NCI-H2196 treated with DMSO at 0.1 percent for 48 hours (cell line): ENCODE results near the gene DYRK1A.
A peak's percentile ranks its signal among the peaks of the same experiment; 100 is the strongest.

ENCODE experiments used
- DNase-seq: peaks from one replicate; lab custom pipeline; 2025; ENCODE audit not compliant: unreplicated experiment; lab: John Stamatoyannopoulos, UW

Gene DYRK1A

DNA sequence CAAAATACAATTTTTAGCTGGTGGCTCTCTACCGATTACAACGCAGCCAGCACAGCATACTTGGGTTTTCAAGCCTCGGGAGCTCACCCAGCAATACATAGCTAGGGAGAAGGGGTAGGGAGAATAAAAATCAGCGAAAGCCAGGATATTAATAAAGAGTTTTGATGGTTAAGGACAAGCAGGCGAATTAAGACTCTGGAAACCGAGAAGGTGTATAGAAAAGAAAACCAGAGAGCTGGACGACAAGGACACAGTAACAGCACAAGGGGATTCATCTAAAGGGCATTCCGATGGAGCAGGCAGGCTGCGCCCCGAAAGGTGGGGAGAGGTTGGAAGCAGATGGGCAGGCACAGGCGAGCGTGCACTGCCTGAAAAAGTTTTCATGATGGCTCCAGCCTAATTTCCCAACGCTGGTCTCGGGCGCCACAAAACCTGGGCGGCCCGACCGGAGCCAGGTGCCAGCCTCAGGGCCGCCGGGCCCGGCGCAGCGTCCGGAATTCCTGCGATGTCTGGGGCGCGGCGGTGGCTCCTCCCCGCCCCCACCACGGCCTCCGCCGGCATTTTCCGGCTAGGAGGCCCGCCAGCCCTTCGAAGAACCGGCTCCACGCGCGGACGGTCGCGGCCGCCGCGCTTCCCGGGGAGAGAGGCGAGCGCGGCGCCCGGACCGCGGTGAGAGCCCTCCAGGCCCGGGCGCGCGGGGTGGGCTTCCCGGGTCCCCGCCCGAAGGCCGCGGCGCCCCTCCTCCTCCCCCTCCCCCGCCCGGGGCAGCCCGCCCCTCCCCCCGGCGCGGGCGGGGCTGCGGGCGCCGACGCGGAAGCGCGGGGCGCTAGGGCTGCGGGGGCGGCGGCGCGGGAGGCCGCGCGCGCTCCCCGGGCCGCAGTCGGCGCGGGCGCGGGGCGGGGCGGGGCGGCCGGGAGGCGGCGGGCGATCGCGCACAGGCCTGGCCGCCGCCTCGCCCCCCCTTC lies 774 bp upstream of the DYRK1A start:
- no peak for DNase-seq

GRCh38 chr21:37367336-37367702 lies 746 bp downstream of the DYRK1A start:
- DNase-seq, result no peak

DNA sequence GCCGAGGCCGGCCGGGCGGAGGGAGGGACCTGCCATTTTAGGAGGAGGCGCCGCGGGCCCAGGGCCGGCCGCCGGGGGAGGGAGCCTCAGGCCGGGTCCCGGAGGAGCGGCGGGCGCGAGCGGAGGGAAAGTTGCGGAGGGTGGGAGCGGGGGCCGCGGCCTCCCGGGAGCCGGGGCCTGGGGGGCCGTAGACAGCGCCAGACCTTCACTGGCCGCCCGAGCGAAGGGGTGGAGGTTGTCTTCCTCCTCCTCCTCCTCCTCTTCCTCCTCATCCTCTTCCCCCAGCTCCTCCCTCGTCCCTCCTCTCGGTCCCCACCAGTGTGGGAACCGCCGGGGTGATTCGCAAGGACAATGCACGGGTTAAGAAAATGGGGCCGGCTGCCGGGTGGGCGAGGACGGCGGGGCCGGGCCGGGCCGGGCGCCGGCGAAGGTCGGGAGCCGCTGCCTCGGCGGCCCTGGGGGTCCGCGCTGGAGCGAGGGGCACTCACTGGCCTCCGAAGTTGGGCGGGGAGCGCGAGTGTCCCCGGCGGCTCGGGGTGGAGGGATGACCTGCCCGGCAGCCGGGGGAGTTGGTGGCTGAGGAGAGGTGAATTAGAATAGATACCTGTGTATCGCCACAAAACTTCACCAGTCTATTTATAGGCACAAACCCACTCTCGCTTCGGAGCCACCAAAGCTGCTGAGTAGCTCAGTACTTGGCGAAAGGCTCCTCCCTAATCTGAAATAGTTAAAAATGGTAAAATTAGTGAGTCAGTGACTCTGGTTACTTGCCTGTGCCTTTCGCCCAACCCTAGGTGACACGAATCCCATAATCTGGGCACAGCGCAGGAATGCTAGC lies 1.3 kb downstream of the DYRK1A start:
- no peak for DNase-seq

- DNase-seq, result no peak
These were observed 2.1 kb downstream of the DYRK1A start for GRCh38 chr21:37368541-37369279.

GRCh38 chr21:37369307-37369854 lies 2.8 kb downstream of the DYRK1A start:
- no peak for DNase-seq

GRCh38 chr21:37370152-37371040 lies 3.8 kb downstream of the DYRK1A start:
- no peak for DNase-seq

- no peak for DNase-seq
These were observed 4.4 kb downstream of the DYRK1A start for GRCh38 chr21:37371041-37371397.

- no peak for DNase-seq
These were observed 5.7 kb downstream of the DYRK1A start for GRCh38 chr21:37372127-37372731.

DNA sequence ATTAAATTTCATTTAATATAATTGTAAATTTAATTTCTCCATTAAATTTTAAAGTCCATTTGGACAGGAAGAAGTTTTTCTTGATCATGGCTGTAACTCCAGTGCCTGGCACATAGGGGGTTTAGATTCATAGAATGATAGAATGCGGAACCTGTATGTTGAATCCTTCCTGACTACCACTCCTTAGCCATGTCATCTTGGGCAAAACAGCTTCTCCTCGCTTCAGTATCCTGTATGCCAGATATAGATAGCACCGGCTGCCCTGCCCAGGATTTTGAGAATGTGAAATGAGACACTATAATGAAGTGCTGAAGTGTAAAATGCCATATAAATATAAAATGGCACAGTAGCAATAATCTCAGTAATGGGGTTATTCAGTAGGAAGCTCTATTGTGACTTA lies 6.4 kb downstream of the DYRK1A start:
- DNase-seq, result no peak

GRCh38 chr21:37373539-37373938 lies 7.0 kb downstream of the DYRK1A start:
- DNase-seq, result no peak

- no peak for DNase-seq
These were observed 7.5 kb downstream of the DYRK1A start for GRCh38 chr21:37374027-37374426.

DNA sequence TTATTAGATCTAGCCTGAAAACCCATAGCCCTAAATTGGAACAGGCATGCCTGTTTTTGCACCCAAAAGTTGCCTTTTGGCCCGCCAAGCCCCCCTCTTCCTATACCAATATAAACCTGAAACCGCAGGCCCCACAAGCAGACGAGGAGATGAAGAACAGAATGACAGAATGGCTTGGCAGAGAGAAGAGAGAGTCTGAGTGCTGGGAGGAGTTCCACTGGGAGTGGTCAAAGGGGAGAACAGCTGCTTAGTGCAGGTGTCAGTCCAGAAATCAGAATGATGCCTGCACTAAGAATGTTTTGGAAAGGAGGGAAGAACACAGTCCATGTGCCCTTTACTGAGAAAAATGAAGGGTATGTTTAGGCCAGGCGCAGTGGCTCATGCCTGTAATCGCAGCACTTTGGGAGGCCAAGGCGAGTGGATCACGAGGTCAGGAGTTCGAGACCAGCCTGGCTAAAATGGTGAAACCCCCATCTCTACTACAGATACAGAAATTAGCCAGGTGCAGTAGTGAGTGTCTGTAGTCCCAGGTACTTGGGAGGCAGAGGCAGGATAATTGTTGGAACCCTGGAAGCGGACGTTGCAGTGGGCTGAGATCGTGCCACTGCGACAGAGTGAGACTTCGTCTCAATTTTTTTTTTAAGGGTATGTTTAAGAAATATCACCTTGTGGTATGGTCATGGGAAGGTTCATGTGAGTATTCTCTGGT lies 9.4 kb downstream of the DYRK1A start:
- no peak for DNase-seq

DNA sequence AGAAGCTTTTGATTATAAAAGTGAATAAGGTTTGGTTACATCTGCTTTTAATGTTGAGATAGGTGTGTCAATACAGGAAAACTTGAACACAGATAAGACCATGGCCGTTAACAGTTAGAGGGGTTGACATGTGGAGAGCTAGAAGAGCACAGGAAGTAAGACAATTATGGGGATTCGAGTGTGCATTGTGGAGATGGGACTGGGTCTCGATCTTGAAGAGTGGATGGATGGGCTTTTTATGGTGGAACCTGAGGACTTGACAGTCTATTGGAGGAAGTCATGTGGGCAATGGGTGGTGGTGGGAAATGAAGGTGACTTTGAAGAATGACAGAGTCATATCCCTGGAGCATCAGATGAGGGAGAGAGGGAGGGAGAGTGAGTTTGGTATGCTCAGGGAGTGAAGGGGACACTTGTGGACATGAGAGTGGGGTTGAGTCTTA lies 12.1 kb downstream of the DYRK1A start:
- DNase-seq, result no peak

DNA sequence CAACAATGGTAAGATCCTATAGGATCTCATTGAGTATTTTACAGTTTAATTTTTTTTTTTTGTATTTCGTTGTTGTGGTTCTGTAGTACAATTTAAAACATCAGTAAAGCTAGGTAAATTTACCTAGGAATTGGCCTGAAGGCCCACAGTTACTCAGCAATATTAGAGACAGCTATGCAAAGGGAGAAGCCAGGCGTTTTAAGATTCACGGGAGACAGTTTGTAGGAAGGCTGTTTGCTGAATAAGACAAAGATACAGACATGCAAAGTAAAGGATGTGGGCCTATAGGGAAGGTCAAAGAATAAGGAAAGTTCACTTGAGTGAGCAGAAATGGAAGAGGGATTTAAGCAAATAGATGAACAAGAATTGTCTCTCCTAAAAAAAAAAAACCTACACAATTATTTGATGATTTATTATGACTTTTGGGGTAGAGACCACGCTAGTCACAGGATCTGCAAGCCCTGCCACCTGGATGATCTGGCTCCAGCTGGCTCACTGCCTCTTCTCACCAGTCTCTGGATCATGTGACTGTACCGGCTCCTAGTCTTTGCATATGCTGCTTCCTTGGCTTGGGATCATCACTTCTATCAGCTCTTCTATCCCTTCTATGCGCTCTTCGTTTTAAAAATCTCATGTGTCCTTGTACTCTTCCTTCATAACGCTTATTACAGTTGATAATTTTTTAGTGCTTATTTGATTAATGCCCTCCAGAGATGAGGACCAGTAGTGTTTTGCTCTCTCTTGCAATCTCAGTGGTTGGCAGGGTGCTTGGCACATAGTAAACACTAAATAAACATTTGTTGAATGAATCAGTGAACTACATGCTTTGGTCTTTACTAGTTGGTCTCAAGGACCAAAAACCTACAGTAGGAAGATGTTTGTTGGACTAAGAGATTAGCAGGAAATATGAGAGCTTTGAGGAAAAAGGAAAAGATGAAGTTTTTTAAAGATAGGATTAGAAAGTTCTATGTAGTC lies 14.1 kb downstream of the DYRK1A start:
- peak; percentile 70 for DNase-seq

- no peak for DNase-seq
These were observed 15.5 kb downstream of the DYRK1A start for GRCh38 chr21:37381883-37382585.

DNA sequence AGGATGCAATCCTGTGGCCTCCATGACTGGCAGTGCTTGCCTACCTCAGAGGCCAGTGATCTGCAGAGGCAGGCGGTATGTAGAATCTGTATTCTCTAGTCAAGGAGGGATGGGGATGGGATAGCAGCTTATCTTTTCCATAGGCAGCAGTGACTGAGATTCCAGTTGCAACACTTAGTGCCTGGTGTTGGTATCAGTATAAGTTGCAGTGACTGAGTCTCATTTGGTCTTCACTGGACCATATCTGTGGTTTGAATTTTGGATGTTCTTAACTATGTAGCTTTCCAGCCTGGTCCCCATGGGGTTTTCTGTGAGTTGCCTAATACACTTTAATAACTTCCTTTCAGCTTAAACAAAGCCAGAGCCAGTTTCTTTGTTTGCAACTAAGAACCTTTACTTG lies 16.5 kb downstream of the DYRK1A start:
- no peak for DNase-seq

- no peak for DNase-seq
These were observed 17.3 kb downstream of the DYRK1A start for GRCh38 chr21:37383784-37384311.
